Stimulated activated CD8-positive, alpha-beta memory T cell treated with anti-CD3 and anti-CD28 coated beads, Interleukin-15, amount 100 ng/mL, for 48 hours (primary cell): ENCODE data around the gene CDH15.
"Not testable (repeated sequence)": the region's sequence is repeated elsewhere in the genome, so short reads cannot be mapped to it uniquely, and the experiment has no call there.

Source experiments
- DNase-seq, 2 donors: peaks; one replicate each; pipeline ENCODE4 v3.0.0-alpha.2; 2020; ENCODE audit warnings: low read depth in 2 of 2

The CDH15 gene

GRCh38 chr16:89187032-89187769, 15.7 kb downstream of the CDH15 start:
- no peak for DNase-seq

GRCh38 chr16:89187770-89188392, 16.3 kb downstream of the CDH15 start:
- no peak for DNase-seq

- DNase-seq = not testable (repeated sequence)
Measured at GRCh38 chr16:89188471-89189357, 17.2 kb downstream of the CDH15 start.

- no peak for DNase-seq
Measured at GRCh38 chr16:89189358-89190025, 17.9 kb downstream of the CDH15 start.

- DNase-seq = no peak
Measured at GRCh38 chr16:89190150-89190958, 18.8 kb downstream of the CDH15 start.

- DNase-seq = no peak
Measured at GRCh38 chr16:89191033-89191900, 19.7 kb downstream of the CDH15 start.

GRCh38 chr16:89191901-89192185, 20.3 kb downstream of the CDH15 start:
- no peak for DNase-seq

- DNase-seq = peak; percentile 65 to 72
Measured at GRCh38 chr16:89192186-89192955, 20.8 kb downstream of the CDH15 start.

GRCh38 chr16:89192956-89193575, 21.5 kb downstream of the CDH15 start:
- peak; percentile 46 to 50 for DNase-seq

GRCh38 chr16:89193576-89194293, 22.2 kb downstream of the CDH15 start:
- no peak for DNase-seq

- DNase-seq = no peak
Measured at GRCh38 chr16:89194340-89195311, 23.1 kb downstream of the CDH15 start.

GRCh38 chr16:89195521-89196171, 24.1 kb downstream of the CDH15 start:
- DNase-seq = no peak

GRCh38 chr16:89197033-89197632, 25.6 kb downstream of the CDH15 start:
- DNase-seq = no peak

GRCh38 chr16:89197633-89198416, 26.3 kb downstream of the CDH15 start:
- DNase-seq = no peak
